ENCODE results near the gene ATP8B3.

ATP8B3 gene, protein sequence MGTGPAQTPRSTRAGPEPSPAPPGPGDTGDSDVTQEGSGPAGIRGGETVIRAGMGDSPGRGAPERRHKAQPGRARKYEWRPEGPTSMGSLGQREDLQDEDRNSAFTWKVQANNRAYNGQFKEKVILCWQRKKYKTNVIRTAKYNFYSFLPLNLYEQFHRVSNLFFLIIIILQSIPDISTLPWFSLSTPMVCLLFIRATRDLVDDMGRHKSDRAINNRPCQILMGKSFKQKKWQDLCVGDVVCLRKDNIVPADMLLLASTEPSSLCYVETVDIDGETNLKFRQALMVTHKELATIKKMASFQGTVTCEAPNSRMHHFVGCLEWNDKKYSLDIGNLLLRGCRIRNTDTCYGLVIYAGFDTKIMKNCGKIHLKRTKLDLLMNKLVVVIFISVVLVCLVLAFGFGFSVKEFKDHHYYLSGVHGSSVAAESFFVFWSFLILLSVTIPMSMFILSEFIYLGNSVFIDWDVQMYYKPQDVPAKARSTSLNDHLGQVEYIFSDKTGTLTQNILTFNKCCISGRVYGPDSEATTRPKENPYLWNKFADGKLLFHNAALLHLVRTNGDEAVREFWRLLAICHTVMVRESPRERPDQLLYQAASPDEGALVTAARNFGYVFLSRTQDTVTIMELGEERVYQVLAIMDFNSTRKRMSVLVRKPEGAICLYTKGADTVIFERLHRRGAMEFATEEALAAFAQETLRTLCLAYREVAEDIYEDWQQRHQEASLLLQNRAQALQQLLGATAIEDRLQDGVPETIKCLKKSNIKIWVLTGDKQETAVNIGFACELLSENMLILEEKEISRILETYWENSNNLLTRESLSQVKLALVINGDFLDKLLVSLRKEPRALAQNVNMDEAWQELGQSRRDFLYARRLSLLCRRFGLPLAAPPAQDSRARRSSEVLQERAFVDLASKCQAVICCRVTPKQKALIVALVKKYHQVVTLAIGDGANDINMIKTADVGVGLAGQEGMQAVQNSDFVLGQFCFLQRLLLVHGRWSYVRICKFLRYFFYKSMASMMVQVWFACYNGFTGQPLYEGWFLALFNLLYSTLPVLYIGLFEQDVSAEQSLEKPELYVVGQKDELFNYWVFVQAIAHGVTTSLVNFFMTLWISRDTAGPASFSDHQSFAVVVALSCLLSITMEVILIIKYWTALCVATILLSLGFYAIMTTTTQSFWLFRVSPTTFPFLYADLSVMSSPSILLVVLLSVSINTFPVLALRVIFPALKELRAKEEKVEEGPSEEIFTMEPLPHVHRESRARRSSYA (N-terminal part only)

GRCh38 chr19:1811942-1812425 lies at the start of gene ATP8B3:
TSS of gene ATP8B3 (minus strand) at chr19:1812276. CDS start at chr19:1811736, 540 bp downstream.
- DNase-seq (ENCODE audit: low read depth in 2 of 3, low spot score in 1 of 3): peak in 2 of 3 donors; percentile 70 to 73

- no peak for DNase-seq (ENCODE audit: low read depth in 2 of 3, low spot score in 1 of 3)
Observed at GRCh38 chr19:1861599-1862031, 49.5 kb upstream of the ATP8B3 start.

- DNase-seq (ENCODE audit: low read depth in 2 of 3, low spot score in 1 of 3): no peak
Observed at GRCh38 chr19:1860821-1861598, 48.9 kb upstream of the ATP8B3 start.

DNA sequence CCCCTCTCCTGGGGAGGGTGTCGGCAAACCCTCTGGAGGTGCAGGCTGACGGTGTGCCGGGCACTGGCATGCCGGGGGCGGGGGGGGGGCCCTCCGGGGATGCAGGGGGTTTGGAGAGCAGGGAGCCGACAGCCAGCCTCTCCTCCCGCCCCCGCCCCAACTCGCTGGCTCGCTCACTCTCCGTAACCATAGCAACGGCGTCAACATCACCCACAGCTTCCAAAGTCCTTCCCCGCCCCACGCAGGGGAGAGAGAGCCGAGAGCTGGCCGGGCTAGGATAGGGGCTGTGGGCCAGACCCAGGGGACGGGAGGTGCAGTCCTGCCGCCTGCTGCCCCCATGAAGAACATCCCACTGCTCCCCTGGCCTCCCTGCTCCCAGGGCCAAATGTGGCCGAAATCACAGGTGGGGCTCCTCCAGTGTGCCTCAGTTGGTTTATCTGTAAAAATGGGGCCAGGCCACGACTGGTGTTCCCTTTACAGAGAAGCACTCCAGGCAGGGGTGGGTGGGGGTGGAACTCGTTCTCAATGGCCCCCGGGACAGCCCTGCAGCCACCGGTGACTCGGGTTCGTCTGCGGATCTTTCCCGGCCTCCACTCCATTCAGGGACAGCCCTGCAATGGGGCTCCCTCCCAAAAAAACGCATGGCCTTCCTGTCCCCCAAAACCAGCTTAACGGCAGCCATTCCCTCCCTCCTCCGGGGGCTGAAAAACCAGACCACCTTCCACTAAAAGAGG lies 48.1 kb upstream of the ATP8B3 start:
- no peak for DNase-seq (ENCODE audit: low read depth in 2 of 3, low spot score in 1 of 3)

DNA sequence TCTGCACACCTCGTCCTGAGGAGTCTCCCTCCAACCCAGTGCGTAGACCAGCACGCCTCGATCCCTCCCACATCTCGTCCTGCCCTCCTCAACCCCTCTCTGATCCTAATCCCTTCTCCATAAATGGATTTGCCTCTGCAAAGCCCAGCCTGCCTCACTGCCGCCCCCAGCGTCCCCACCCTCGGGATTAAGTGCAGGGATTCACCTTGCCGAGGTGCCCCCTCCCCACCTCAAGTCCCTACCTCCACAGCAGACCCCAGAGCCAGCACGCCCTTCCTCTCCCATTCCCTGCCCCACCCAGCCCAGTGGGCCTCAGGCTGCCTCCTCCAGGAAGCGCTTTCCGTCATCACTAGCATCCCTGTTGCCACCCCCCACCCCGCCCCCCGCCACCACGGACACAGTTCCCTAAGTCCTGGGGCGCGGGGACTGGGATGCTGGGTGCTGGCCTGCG lies 47.3 kb upstream of the ATP8B3 start:
- DNase-seq (ENCODE audit: low read depth in 2 of 3, low spot score in 1 of 3): no peak

- no peak for DNase-seq (ENCODE audit: low read depth in 2 of 3, low spot score in 1 of 3)
Observed at GRCh38 chr19:1858412-1859081, 46.5 kb upstream of the ATP8B3 start.

GRCh38 chr19:1857648-1858326 lies 45.7 kb upstream of the ATP8B3 start:
- no peak for DNase-seq (ENCODE audit: low read depth in 2 of 3, low spot score in 1 of 3)

DNA sequence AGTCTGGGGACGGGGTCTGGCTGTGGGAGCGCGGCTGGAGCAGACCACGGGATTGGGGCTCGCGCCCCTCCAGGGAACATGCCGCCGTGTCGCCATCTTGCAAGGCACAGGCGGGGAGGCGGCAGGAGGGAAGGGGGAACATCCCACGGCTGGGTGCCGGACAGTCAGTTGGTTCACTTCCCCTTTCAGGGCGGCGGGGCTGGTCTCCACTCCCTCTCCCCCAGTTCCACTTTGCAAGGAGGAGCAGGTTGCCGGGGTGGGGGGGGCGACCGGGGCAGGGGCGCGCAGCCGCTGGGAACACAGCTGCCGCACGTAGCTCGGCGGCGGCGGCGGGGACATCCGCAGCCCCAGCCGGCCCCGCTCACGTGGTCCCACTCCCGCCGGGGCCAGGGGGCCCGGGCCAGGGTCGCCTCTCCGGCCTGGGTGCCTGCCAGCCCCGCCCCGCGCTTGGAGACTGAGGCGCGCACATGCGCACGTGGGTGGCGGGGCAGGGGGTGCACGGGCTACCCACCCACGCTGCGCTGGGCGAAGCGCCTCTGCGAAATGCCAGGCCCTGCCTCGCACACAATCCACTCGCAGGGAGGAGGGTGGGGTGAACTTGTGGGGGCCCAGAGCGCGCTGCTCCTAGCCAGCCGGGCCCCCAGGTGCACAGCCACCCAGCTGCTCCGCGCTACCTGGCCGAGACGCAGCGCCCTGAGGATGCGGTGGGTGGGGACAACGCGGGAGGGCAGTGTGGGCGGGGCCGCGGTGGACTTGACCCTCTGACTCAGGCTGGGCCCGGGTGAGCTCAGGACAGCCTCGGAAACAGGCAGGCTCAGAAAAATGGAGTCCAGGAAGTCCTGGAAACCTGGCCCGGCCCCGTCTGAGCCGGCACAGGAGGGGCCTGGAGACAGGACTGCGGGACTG lies 44.9 kb upstream of the ATP8B3 start:
- no peak for DNase-seq (ENCODE audit: low read depth in 2 of 3, low spot score in 1 of 3)

DNA sequence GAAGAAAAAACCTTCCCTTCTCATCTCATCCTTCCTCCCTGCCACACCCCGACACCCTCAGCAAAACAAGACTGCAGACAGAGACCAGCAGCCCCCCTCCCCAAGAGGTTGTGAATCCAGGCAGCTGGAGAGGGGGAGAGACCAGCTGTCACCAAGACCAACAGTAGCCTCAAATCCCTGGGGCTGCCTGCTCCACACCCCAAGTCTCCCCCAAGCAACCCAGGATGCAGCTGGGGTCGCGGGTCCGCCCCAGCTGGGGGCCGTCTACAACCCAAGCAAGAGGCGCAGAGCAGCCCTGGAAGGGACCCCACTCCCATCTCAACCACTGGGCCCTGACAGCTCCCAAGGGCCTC lies 44.2 kb upstream of the ATP8B3 start:
- no peak for DNase-seq (ENCODE audit: low read depth in 2 of 3, low spot score in 1 of 3)

- DNase-seq (ENCODE audit: low read depth in 2 of 3, low spot score in 1 of 3): no peak
Observed at GRCh38 chr19:1855828-1856255, 43.8 kb upstream of the ATP8B3 start.

- peak; percentile 80 to 84 (median 81) for DNase-seq (ENCODE audit: low read depth in 2 of 3, low spot score in 1 of 3)
Observed at GRCh38 chr19:1855040-1855827, 43.2 kb upstream of the ATP8B3 start.

DNA sequence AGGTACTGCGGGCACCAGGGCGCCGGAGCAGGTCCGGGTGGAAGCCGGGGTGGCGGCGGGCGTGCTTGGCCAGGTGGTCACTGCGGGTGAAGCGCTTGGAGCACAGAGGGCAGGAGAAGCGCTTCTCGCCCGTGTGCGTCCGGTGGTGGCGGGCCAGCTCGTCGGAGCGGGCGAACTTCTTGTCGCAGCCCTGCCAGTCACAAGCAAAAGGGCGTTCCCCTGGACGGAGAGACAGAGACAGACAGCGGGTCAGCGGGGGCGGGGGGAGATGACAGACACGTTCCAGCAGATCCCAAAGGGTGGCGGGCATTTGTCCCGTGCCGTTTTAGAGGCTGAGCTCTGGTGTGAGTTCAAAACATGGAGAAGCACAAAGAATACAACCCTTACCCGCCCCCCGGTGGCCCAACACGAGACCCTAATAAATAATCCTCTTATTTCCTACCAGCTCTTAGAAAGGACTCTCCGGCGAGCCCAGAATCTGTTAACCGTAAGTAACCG lies 42.5 kb upstream of the ATP8B3 start:
- no peak for DNase-seq (ENCODE audit: low read depth in 2 of 3, low spot score in 1 of 3)

GRCh38 chr19:1854039-1854541 lies 42.0 kb upstream of the ATP8B3 start:
- DNase-seq (ENCODE audit: low read depth in 2 of 3, low spot score in 1 of 3): no peak

- peak; percentile 77 to 92 (median 81) for DNase-seq (ENCODE audit: low read depth in 2 of 3, low spot score in 1 of 3)
Observed at GRCh38 chr19:1853295-1854038, 41.4 kb upstream of the ATP8B3 start.

- DNase-seq (ENCODE audit: low read depth in 2 of 3, low spot score in 1 of 3): no peak
Observed at GRCh38 chr19:1852581-1853128, 40.6 kb upstream of the ATP8B3 start.
